ENCODE measurements around the gene PPM1A.
A peak's percentile ranks its signal among the peaks of the same experiment; 100 is the strongest.

Gene PPM1A

GRCh38 chr14:60249321-60250256 lies 568 bp downstream of the PPM1A start:
- peak; percentile 93 for DNase-seq (ENCODE audit: low spot score)
- TF ChIP-seq CTCF (IDR thresholded peaks at IDR 0.05; ENCODE audit: extremely low read depth, missing control alignments): no peak

GRCh38 chr14:60250257-60251035 lies 1.4 kb downstream of the PPM1A start:
- no peak for TF ChIP-seq CTCF (IDR thresholded peaks at IDR 0.05; ENCODE audit: extremely low read depth, missing control alignments)
- no peak for DNase-seq (ENCODE audit: low spot score)

GRCh38 chr14:60251877-60252276 lies 2.9 kb downstream of the PPM1A start:
- no peak for TF ChIP-seq CTCF (IDR thresholded peaks at IDR 0.05; ENCODE audit: extremely low read depth, missing control alignments)
- no peak for DNase-seq (ENCODE audit: low spot score)

- no peak for TF ChIP-seq CTCF (IDR thresholded peaks at IDR 0.05; ENCODE audit: extremely low read depth, missing control alignments)
- DNase-seq (ENCODE audit: low spot score): no peak
Measured at GRCh38 chr14:60252630-60253029, 3.6 kb downstream of the PPM1A start.

- no peak for DNase-seq (ENCODE audit: low spot score)
- no peak for TF ChIP-seq CTCF (IDR thresholded peaks at IDR 0.05; ENCODE audit: extremely low read depth, missing control alignments)
Measured at GRCh38 chr14:60253649-60254048, 4.6 kb downstream of the PPM1A start.

- no peak for DNase-seq (ENCODE audit: low spot score)
Measured at GRCh38 chr14:60254176-60254575, 5.2 kb downstream of the PPM1A start.

More at GRCh38 chr14:60254176-60254575, 5.2 kb downstream of the PPM1A start:
- no peak for TF ChIP-seq CTCF (IDR thresholded peaks at IDR 0.05; ENCODE audit: extremely low read depth, missing control alignments)

All from GM20000 (cell line).